Stimulated activated CD4-positive, alpha-beta T cell treated with anti-CD3 and anti-CD28 coated beads, Interleukin-1b, Interleukin-23, amount 100 ng/mL, for 48 hours (primary cell): ENCODE results near the gene ITGA5.

Source experiments
- DNase-seq: peaks from one replicate; pipeline ENCODE4 v3.0.0-alpha.2; 2020

ITGA5 gene

GRCh38 chr12:54407183-54407905, 11.7 kb downstream of the ITGA5 start:
- DNase-seq = no peak

- no peak for DNase-seq
These were observed 13.5 kb downstream of the ITGA5 start for GRCh38 chr12:54405573-54405972.

DNA sequence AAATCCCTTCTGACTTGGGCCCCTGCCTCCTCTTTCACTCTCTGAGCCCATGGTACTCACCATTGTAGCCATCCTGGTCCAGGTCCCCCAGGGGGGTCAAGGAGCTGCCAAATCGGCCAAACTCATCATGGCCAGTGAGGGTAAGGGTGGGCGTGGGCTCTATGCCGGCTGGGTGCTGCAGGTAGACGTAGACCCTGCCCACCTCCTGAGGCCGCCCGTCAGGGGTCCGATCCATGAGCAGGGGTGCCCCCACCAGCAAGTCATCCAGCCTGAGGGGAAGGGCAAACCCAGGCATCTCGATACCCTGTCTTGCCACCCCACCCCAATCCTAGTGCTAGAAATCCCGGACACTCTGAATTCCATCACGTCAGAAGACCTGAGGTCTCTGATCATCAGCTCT, 14.0 kb downstream of the ITGA5 start:
- DNase-seq = no peak

DNA sequence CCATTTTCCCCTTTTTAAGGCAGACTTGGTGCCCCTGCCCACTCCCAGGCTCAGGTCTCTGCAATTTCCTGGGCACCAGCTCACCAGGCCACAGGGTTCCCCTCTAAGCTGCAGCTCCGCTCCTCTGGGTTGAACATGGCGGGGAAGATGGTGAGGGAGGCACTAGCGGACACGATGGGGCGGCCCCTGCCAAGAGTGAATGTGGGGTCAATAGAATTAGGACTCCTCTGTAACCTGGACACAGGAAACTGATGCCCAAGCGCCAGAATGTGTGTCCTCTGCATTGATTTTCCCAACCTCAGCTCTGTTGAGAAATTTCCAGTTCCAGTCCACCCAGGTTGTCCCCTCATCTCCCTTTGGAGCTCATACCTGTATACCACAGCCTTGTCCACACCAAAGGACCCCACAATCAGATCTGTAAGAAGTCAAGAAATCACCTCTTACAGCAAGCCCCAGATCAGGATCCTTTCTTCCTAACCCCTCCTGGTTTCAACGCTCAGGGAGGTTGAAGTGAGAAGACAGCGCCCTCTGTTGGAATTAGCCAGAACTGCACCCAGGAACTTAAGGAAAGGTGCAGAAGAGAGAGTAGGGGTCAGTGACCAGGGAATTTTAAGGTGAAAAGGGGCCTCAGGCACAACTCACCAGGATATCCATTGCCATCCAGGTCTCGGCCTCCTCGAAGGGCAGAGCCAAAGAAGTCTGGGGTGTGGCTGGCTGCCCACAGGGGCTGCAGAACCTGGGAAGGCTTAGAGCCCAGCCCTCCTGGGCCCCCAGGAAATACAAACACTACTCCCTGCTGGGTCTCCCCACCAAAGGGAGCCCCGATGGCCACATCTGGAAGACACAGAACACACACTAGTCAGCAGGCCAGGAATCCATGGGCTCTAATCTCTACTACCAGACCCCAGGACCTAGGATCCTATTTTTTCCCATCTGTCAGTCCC, 14.7 kb downstream of the ITGA5 start:
- peak; percentile 54 for DNase-seq

- no peak for DNase-seq
These were observed 17.9 kb downstream of the ITGA5 start for GRCh38 chr12:54401119-54401518.

- peak; percentile 84 for DNase-seq
These were observed 19.9 kb downstream of the ITGA5 start for GRCh38 chr12:54398995-54399793.

GRCh38 chr12:54398218-54398617, 20.8 kb downstream of the ITGA5 start:
- no peak for DNase-seq

- no peak for DNase-seq
These were observed 21.9 kb downstream of the ITGA5 start for GRCh38 chr12:54397157-54397556.

- DNase-seq = no peak
These were observed 23.5 kb downstream of the ITGA5 start for GRCh38 chr12:54395545-54395944.

DNA sequence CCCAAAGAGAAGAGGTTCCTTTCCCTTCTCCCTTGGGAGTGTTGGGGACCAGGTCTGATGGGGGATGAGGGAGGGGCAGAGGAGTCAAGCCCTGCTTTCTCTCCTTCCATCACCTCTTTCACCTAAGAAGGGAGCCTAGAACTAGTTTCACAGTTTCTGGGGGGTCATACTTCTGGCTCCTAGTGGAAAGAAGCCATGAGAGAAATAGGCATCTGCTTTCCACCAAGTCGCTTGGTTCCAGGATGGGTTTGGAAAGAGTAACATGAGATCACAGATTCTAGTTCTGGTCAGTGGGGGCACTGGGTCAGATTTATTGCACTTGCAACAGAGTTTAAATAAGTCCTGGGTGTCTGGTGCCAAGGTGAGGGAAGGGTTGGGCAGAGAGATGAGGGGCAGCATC, 24.1 kb downstream of the ITGA5 start:
- no peak for DNase-seq

DNA sequence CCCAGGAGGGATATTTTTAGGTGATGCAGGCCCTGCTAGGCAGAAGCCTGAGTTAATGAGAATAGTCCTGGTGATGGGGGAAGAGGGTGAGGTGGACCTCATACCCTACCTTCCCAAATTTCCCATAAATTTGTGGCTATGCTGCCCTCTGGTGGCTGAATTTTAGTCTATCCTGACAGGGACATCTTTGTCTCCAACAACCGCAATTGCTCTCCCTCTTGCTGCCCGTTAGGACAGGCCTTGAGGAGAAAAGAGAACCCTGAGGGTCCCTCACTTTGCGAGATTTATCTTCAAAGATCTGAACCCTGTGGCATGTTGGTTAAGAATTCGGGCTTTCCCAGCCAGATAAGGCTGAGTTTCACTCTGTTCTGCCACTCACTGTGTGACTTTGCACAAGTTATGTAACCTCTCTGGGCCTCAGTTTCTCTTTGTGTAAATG, 24.8 kb downstream of the ITGA5 start:
- peak; percentile 36 for DNase-seq

- no peak for DNase-seq
These were observed 25.3 kb downstream of the ITGA5 start for GRCh38 chr12:54393743-54394142.

- no peak for DNase-seq
These were observed 25.9 kb downstream of the ITGA5 start for GRCh38 chr12:54393207-54393609.

DNA sequence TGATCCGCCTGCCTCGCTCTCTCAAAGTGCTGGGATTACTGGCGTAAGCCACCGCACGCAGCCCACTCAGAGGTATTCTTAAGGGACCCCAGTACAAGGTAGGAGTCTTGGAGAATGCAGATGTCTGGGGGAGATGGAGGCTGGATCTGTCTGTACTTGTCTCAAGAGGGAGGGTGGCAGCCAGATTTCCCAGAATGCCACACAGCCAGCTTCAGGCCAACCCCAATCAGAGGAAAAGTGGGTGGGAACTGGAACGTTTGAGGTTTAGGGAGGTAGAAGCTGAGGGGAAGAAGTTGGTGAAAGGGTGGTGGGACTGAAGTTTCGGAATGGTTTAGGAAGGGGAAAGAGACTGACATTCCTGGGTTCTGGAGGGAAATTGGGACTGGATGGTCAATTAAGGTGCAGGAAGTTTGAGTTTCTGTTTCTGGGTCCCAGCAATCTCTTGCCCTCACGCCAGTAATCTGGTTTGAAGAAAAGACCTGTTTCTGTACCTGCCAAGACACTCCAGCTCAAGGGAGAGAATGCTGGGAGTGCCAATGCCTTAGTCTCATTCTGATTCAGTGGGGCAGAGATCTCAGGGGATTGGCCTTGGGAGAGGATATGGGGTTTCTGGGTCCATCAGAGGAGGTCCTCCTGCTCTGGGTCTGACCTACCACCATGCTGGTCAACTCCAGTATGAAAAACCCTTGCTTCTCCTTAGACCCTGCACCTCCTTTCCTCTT, 26.4 kb downstream of the ITGA5 start:
- no peak for DNase-seq

DNA sequence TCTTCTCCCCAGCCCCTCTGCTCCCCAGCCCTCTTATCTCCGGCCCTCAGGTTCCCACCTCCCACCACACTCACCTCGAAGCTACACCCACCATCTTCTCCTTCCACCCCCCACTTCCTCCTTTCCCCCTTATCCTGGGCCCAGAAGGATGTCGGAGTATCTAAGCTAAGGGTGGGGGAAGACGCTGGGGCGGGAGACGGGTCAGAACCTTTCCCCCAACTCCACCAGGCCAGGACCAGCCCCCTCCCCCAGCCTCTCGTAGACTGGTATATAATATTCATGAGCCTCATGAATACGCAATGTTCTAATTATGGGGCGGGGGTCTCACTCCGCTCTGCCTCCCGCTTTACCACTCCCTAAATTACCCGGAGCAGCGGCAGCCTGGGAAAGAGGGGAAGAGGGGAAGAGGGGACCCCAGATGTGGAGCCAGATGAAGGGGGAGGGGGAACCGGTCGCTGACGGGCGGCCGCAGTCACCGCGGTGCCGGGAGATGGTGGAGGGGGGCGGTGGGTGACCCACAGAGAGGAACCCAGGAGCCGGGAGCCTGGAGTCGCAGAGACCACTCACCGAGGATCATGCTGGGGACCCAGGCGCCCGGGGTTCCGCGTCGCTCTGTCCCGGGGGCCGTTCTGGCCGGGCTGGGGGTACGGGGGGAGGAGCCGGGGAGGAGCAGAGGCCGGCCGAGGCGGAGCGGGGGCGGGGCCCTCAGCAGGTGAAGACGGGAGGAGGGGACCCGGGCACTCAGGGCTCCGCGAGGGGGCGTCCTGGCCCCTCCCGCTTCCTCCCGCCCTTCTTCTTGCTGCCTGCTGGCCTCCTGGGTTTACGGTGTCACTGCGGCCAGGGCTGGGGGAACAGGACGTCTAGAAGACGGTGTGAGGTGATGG, 28.2 kb downstream of the ITGA5 start:
- peak; percentile 55 for DNase-seq

- no peak for DNase-seq
These were observed 28.8 kb downstream of the ITGA5 start for GRCh38 chr12:54390176-54390667.

GRCh38 chr12:54389607-54390175, 29.4 kb downstream of the ITGA5 start:
- DNase-seq = no peak

- DNase-seq = no peak
These were observed 29.9 kb downstream of the ITGA5 start for GRCh38 chr12:54389134-54389508.

GRCh38 chr12:54388237-54389133, 30.6 kb downstream of the ITGA5 start:
- DNase-seq = no peak

GRCh38 chr12:54387114-54387467, 32.0 kb downstream of the ITGA5 start:
- no peak for DNase-seq
